EL (cell line): Measurements from ENCODE around the gene STAC3.

Experiments
- DNase-seq: peaks from one replicate; pipeline ENCODE4 v3.0.0-alpha.2; 2016

STAC3 gene

GRCh38 chr12:57254506-57255280 is 3.7 kb upstream of the STAC3 start:
- DNase-seq = no peak

GRCh38 chr12:57250541-57250940 is 446 bp downstream of the STAC3 start:
- DNase-seq = no peak

GRCh38 chr12:57248934-57249742 is 1.8 kb downstream of the STAC3 start:
- DNase-seq = no peak

GRCh38 chr12:57247041-57247440 is 3.9 kb downstream of the STAC3 start:
- DNase-seq = no peak

GRCh38 chr12:57244312-57244696 is 6.7 kb downstream of the STAC3 start:
- no peak for DNase-seq

- DNase-seq = peak; percentile 63
Observed at GRCh38 chr12:57243521-57244311, 7.3 kb downstream of the STAC3 start.

- peak; percentile 47 for DNase-seq
Observed at GRCh38 chr12:57242691-57243454, 8.1 kb downstream of the STAC3 start.

GRCh38 chr12:57242329-57242690 is 8.7 kb downstream of the STAC3 start:
- DNase-seq = no peak

- no peak for DNase-seq
Observed at GRCh38 chr12:57241402-57242310, 9.3 kb downstream of the STAC3 start.

- peak; percentile 50 for DNase-seq
Observed at GRCh38 chr12:57240926-57241401, 10.0 kb downstream of the STAC3 start.

- DNase-seq = peak; percentile 67
Observed at GRCh38 chr12:57240066-57240921, 10.7 kb downstream of the STAC3 start.

GRCh38 chr12:57239587-57240065 is 11.4 kb downstream of the STAC3 start:
- DNase-seq = no peak

GRCh38 chr12:57238854-57239554 is 12.0 kb downstream of the STAC3 start:
- peak; percentile 90 for DNase-seq

GRCh38 chr12:57237932-57238853 is 12.8 kb downstream of the STAC3 start:
- DNase-seq = peak; percentile 50

GRCh38 chr12:57237596-57237931 is 13.4 kb downstream of the STAC3 start:
- DNase-seq = no peak

- no peak for DNase-seq
Observed at GRCh38 chr12:57236925-57237595, 13.9 kb downstream of the STAC3 start.

- no peak for DNase-seq
Observed at GRCh38 chr12:57236201-57236924, 14.6 kb downstream of the STAC3 start.
